Bronchial epithelial cell (primary cell): ENCODE measurements around the gene MOBP. TPM values are rescaled to one million over a fixed set of nuclear protein-coding genes. Genes with fewer than 3 reads are reported as not detected.

ENCODE experiments used
- DNase-seq: peaks from one replicate; pipeline ENCODE4 v3.0.0-alpha.2; 2010; ENCODE audit warnings: low read depth
- FAIRE-seq: peaks from 2 replicates; lab custom pipeline; 2011; peaks lifted over from hg19 to GRCh38; lab: Jason Lieb, UNC
- H3K27me3 ChIP-seq: 2 replicates; pipeline ENCODE4 v1.5.1; 2011; ENCODE audit warnings: low read length; ENCODE audit not compliant: control insufficient read depth, insufficient read depth
- H3K36me3 ChIP-seq: 2 replicates; pipeline ENCODE4 v1.5.1; 2011; ENCODE audit warnings: low read length; ENCODE audit not compliant: control insufficient read depth, insufficient read depth
- H3K4me3 ChIP-seq: 2 replicates; pipeline ENCODE4 v1.5.1; 2011; ENCODE audit warnings: mild to moderate bottlenecking, low read depth, low read length, control low read depth
- CTCF ChIP-seq: IDR thresholded peaks from 2 replicates; pipeline ENCODE4 v1.5.1; 2011; ENCODE audit warnings: mild to moderate bottlenecking, moderate library complexity, low read length, control low read depth, inconsistent platforms; ENCODE audit not compliant: insufficient read depth, severe bottlenecking
- total RNA-seq: library from RNA; depleted of rRNA; stranded (reverse); fragments of >200 nt; gene quantifications from 2 replicates; pipeline ENCODE4 v1.2.1, GENCODE V29; 2014

Gene MOBP
- total RNA-seq, 1 donor from 2014 or later, result not detected

GRCh38 chr3:39548282-39548681 is 80.8 kb downstream of the MOBP start:
- no peak overlapping the region for H3K4me3 ChIP-seq
- no peak for TF ChIP-seq CTCF
- peaks cover 2% of the 10 kb centered on the region for H3K27me3 ChIP-seq
- H3K36me3 ChIP-seq, result no peaks in the 10 kb centered on the region
- peak; percentile 96 for DNase-seq
- FAIRE-seq, result peak; percentile 64

GRCh38 chr3:39550354-39551051 is 83.0 kb downstream of the MOBP start:
- no peak for FAIRE-seq
- DNase-seq, result no peak
- no peak for TF ChIP-seq CTCF
- Histone ChIP-seq H3K27me3 (peaks cover 2% of the 10 kb centered on the region), H3K4me3 (no peak overlapping the region), H3K36me3 (no peaks in the 10 kb centered on the region)

Other genes with a start within 250 kb of the MOBP start
- not detected in 2 replicates for gene CX3CR1, start 187.6 kb upstream of the MOBP start, total RNA-seq
- gene CCR8, start 138.0 kb upstream of the MOBP start, total RNA-seq, result not detected in 2 replicates
- gene SLC25A38, start 84.3 kb upstream of the MOBP start, total RNA-seq, result 12.2 and 21.9 TPM in 2 replicates
- 2,916 and 3,451 TPM in 2 replicates for gene RPSA, start 61.0 kb upstream of the MOBP start, total RNA-seq